Activated T-helper 2 cell treated with anti-CD3 and anti-CD28 coated beads, Interferon-gamma antibody, Interleukin-2, Interleukin-4, amounts not matched to agents 10 μg/mL and 5 μg/mL and 100 μg/mL, durations not matched to agents 14 hours and 24 hours and 36 hours (primary cell): ENCODE measurements around the gene WDR18. TPM values are rescaled to one million over a fixed set of nuclear protein-coding genes. Genes with fewer than 3 reads are reported as not detected.

ENCODE experiments used
- DNase-seq: peaks from one replicate; pipeline ENCODE4 v3.0.0; 2021; ENCODE audit warnings: low spot score
- H3K27ac Mint-ChIP-seq: one replicate; pipeline ENCODE4 v1.8.0; 2021; ENCODE audit warnings: mixed read lengths
- H3K27me3 Mint-ChIP-seq: one replicate; pipeline ENCODE4 v1.8.0; 2021; ENCODE audit warnings: low read depth, mixed read lengths
- H3K36me3 Mint-ChIP-seq: one replicate; pipeline ENCODE4 v1.8.0; 2021; ENCODE audit warnings: low read depth, mixed read lengths
- H3K4me1 Mint-ChIP-seq: one replicate; pipeline ENCODE4 v1.8.0; 2021; ENCODE audit warnings: low read depth, mixed read lengths
- H3K4me3 Mint-ChIP-seq: one replicate; pipeline ENCODE4 v1.8.0; 2021; ENCODE audit warnings: low read depth, mild to moderate bottlenecking, moderate library complexity, mixed read lengths
- H3K9me3 Mint-ChIP-seq: one replicate; pipeline ENCODE4 v1.8.0; 2021; ENCODE audit warnings: mixed read lengths
- intact Hi-C: fragments of 100-400 bp; cut with micrococcal nuclease; formaldehyde crosslinking; loops from one replicate; pipeline ENCODE4 v1.15.1; 2023
- total RNA-seq: library from RNA; stranded (reverse); gene quantifications from 2 replicates; pipeline ENCODE4 v1.2.3, GENCODE V29; 2022

Gene WDR18
- total RNA-seq, 1 donor from 2014 or later: 94.9 TPM

DNA sequence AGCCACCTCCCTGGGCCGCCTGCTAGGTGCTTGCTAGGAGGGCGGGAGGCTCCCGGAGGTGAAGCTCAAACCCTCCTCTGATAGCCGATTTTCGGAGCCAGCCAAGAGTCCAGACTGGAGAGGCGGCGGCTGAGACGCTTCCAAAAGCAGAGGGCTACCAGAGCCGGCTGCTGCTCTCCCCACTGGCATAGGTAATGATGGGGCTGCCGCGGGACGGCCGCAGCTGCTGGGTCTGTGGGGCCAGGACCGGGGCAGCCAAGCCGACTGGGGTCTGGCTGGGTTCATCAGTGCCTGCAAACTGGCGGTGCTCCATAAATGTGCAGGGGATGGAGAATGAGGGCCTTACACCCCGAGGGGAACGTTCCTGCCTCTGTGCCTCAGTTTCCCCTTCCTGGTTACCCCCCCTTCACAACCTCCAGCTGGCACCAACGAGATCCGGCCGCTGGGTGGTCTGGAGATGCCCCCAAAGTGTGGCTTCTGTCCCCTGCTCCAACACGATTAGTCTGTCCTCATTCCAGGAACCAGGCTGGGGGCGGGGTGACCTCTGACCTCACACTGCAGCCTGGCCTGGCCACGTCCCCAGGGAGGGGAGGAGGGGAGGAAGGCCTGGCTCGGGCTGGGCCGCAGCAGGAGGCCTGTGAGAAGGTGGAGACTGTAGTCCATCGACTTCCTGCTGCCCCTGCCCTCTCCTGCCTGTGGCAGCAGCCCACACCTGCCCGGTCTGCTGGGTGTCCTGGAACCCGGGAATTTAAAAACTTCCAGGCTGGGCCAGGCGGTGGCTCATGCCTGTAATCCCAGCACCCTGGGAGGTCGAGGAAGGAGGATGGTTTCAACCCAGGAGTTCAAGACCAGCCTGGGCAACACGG is 3.8 kb upstream of the WDR18 start:
- intact Hi-C loops: loop anchor here (5.0 kb wide), 1 partner anchor 118 kb away; no protein-coding TSS in a partner anchor
- no peaks in the 10 kb centered on the region for H3K9me3 Mint-ChIP-seq
- H3K4me1 Mint-ChIP-seq: peaks cover 8% of the 10 kb centered on the region
- no peak overlapping the region for H3K4me3 Mint-ChIP-seq
- H3K36me3 Mint-ChIP-seq: no peaks in the 10 kb centered on the region
- DNase-seq: no peak
- H3K27me3 Mint-ChIP-seq: no peaks in the 10 kb centered on the region
- H3K27ac Mint-ChIP-seq: no peak overlapping the region

DNA sequence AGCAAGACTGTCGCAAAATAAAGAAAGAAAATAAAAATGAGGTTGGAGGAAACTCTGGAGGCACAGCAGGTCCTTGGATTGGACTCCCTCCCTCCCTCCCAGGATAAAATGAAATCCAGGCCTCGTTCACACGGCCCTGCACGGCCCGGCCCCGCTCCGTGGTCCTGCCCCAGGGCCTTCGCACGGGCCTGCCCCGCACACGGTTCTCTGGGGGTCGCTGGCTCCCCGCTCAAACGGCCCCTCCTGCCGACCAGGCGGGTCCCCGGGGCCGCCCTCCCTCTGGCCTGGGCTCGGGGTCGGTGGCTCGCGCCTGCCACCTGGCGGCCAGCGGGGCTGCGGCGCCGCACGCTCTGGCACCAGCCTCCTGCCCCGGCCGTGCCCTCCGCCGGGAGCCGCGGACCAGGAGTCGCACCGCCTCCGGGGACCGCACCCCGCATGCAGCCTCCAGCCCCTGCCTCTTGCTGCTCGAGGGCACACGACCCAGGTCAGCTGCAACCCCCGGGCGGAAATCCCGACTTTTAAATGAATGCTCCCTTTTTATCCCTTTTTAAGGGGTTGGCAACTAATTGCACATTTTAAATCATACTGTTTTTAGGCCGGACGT is 1.5 kb upstream of the WDR18 start:
- Mint-ChIP-seq H3K27me3 (no peaks in the 10 kb centered on the region), H3K36me3 (peaks cover 8% of the 10 kb centered on the region), H3K27ac (no peak overlapping the region), H3K4me3 (peak overlapping the region; percentile 13), H3K9me3 (no peaks in the 10 kb centered on the region), H3K4me1 (peaks cover 11% of the 10 kb centered on the region)
- peak; percentile 74 for DNase-seq
- intact Hi-C loops: loop anchor here (1.0 to 5.0 kb wide), 2 partner anchors 61 to 120 kb away; no protein-coding TSS in a partner anchor

DNA sequence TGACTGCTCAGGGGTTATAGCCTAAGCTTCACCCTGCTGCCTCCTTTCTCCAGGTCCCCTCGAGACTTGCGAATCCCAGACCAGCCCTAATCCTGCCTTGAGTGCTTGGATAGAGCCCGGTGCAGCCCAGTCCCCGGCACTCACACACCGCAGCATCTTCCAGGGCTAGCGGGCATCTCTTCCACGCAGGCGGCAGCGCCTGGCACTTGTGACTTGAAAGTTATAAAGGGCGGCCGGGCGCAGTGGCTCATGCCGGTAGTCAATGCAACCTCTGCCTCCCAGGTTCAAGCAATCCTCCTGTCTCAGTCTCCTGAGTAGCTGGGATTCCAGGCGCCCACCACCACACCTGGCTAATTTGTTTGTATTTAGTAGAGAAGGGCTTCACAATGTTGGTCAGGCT is 1.9 kb downstream of the WDR18 start:
- Mint-ChIP-seq H3K27ac (no peak overlapping the region), H3K4me1 (peaks cover 11% of the 10 kb centered on the region), H3K4me3 (peak overlapping the region; percentile 95), H3K9me3 (no peaks in the 10 kb centered on the region), H3K36me3 (peaks cover 20% of the 10 kb centered on the region), H3K27me3 (no peaks in the 10 kb centered on the region)
- no peak for DNase-seq
- intact Hi-C loops: no loop called here

DNA sequence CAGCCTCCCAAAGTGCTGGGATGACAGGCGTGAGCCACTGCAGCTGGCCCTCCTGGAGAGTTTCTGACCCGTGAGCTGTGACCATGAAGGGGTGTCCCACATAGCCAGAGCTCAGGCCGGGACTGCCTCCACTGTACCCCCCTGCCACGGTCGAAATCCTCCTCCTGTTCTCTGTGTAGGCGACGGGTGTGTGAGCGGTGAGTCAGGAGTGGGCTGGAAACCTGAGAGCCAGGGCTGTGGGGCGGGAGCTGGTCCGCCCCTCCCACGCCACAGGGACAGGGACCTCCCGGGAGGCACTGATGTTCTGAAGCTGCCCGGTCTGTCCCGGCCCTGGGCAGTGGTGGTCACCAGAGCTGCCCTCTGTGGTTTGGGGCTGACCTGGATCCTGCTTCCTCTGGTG is 3.9 kb downstream of the WDR18 start:
- DNase-seq: no peak
- no peaks in the 10 kb centered on the region for H3K9me3 Mint-ChIP-seq
- H3K27ac Mint-ChIP-seq: no peak overlapping the region
- H3K4me3 Mint-ChIP-seq: no peak overlapping the region
- intact Hi-C loops: no loop called here
- H3K4me1 Mint-ChIP-seq: peaks cover 11% of the 10 kb centered on the region
- no peaks in the 10 kb centered on the region for H3K27me3 Mint-ChIP-seq
- peaks cover 25% of the 10 kb centered on the region for H3K36me3 Mint-ChIP-seq

DNA sequence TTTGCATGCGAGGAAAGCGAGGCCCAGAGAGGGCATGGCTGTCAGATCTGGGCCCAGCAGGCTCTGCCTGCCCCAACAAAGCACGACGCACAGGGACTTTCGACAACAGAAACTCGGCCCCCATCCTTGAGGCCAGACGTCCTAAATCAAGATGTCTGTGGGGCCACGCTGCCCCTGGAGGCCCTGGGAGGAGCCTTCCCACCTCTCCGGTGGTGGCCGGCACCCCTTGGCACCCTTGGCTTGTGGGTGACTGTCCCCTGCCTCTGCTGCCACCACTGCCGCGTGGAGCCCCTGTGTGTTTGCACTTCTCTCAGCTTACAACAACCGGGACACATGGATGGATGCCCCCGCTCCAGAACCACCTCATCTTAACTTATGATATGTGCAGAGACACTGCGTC is 4.4 kb downstream of the WDR18 start:
- intact Hi-C loops: no loop called here
- Mint-ChIP-seq H3K4me1 (peaks cover 11% of the 10 kb centered on the region), H3K27me3 (no peaks in the 10 kb centered on the region), H3K27ac (no peak overlapping the region), H3K9me3 (no peaks in the 10 kb centered on the region), H3K4me3 (no peak overlapping the region), H3K36me3 (peaks cover 28% of the 10 kb centered on the region)
- no peak for DNase-seq

DNA sequence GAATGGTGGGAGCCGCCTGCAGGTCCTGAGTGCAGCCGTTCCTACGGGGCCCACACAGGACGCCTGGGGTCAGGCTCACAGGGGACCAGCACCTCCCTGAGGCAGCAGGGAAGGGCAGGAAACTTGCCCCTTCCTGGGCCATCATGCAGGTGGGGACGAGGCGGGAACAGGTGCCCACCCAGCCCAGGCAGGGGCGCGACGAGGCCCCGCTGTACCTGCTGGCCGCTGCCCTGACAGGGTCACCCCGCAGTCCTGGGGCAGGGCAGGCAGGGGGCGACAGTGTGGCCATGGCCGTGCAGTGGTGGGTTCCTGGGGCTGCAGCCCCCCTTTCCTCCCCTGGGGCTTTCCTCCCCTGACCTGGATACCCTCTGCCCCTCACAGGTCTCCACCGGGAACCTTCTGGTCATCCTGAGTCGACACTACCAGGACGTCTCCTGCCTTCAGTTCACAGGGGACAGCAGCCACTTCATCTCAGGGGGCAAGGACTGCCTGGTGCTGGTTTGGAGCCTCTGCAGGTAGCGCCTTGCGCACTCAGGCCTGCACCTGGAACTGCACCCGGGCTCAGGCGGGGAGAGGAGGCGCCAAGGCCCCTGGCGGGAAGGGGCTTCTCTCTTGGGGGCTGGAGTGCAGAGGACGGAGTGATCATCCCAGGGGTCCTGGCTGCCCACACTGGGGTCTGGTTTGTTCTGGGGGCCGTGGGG is 5.4 kb downstream of the WDR18 start:
- intact Hi-C loops: no loop called here
- no peaks in the 10 kb centered on the region for H3K27me3 Mint-ChIP-seq
- peaks cover 8% of the 10 kb centered on the region for H3K4me1 Mint-ChIP-seq
- no peaks in the 10 kb centered on the region for H3K9me3 Mint-ChIP-seq
- H3K4me3 Mint-ChIP-seq: no peak overlapping the region
- peaks cover 28% of the 10 kb centered on the region for H3K36me3 Mint-ChIP-seq
- H3K27ac Mint-ChIP-seq: no peak overlapping the region
- DNase-seq: no peak

DNA sequence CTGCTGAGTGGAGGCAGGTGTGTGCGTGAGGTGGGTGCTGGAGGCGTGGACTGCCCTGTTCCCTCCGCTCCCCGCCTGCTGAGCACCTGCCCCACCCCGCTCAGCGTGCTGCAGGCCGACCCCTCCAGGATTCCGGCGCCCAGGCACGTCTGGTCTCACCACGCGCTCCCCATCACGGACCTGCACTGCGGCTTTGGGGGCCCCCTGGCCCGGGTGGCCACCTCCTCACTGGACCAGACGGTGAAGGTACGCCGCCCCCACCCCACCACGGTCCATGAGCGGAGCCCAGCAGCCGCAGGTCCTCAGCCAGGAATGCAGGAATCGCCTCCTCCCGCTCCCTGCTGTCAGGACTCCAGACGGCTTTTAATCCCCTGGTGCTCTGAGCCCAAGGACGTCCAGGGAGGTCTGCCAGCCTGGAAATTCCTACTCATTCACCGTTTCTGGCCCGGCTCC is 6.0 kb downstream of the WDR18 start:
- intact Hi-C loops: no loop called here
- Mint-ChIP-seq H3K27me3 (no peaks in the 10 kb centered on the region), H3K4me1 (peaks cover 3% of the 10 kb centered on the region), H3K4me3 (no peak overlapping the region), H3K9me3 (no peaks in the 10 kb centered on the region), H3K36me3 (peaks cover 28% of the 10 kb centered on the region), H3K27ac (no peak overlapping the region)
- no peak for DNase-seq

DNA sequence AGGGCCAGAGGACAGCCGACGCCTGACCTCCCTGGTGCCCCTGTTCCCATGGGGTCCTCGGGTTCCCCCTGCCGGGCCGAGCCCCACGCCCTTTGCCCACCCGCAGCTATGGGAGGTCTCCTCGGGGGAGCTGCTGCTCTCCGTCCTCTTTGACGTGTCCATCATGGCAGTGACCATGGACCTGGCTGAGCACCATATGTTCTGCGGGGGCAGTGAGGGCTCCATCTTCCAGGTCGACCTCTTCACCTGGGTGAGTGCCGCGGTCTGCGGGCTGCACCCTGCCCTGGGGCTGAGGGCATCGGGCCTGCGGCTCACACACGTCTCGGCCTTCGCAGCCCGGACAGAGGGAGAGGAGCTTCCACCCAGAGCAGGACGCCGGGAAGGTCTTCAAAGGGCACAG is 6.6 kb downstream of the WDR18 start:
- no peak overlapping the region for H3K4me3 Mint-ChIP-seq
- no peak for DNase-seq
- H3K27me3 Mint-ChIP-seq: no peaks in the 10 kb centered on the region
- H3K9me3 Mint-ChIP-seq: no peaks in the 10 kb centered on the region
- intact Hi-C loops: no loop called here
- H3K4me1 Mint-ChIP-seq: no peaks in the 10 kb centered on the region
- peaks cover 28% of the 10 kb centered on the region for H3K36me3 Mint-ChIP-seq
- no peak overlapping the region for H3K27ac Mint-ChIP-seq

DNA sequence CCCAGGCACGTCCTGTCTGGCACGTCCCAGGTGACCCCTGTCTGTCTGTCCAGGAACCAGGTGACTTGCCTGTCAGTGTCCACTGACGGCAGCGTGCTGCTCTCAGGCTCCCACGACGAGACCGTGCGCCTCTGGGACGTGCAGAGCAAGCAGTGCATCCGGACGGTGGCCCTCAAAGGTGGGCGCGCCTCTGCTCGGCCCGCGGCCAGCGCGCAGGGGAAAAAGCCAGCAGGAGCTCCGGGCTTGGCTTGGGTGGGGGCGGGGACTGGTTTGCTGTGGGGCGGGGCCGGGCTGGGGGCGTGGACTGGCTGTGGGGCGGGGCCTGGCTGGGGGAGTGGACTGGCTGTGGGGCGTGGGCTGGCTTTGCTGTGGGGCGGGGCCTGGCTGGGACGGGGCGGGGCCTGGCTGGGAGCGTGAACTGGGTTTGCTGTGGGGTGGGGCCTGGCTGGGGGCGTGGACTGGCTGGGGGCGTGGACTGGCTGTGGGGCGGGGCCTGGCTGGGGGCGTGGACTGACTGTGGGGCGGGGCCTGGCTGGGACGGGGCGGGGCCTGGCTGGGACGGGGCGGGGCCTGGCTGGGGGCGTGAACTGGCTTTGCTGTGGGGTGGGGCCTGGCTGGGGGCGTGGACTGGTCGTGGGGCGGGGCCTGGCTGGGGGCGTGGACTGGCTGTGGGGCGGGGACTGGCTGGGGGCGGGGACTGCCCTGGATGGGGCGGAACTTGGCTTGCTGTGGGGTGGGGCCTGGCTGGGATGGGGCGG is 7.2 kb downstream of the WDR18 start:
- Mint-ChIP-seq H3K27me3 (peaks cover under 1% of the 10 kb centered on the region), H3K4me3 (no peak overlapping the region), H3K27ac (no peak overlapping the region), H3K36me3 (peaks cover 30% of the 10 kb centered on the region), H3K4me1 (no peaks in the 10 kb centered on the region), H3K9me3 (no peaks in the 10 kb centered on the region)
- DNase-seq: peak; percentile 30
- intact Hi-C loops: no loop called here

DNA sequence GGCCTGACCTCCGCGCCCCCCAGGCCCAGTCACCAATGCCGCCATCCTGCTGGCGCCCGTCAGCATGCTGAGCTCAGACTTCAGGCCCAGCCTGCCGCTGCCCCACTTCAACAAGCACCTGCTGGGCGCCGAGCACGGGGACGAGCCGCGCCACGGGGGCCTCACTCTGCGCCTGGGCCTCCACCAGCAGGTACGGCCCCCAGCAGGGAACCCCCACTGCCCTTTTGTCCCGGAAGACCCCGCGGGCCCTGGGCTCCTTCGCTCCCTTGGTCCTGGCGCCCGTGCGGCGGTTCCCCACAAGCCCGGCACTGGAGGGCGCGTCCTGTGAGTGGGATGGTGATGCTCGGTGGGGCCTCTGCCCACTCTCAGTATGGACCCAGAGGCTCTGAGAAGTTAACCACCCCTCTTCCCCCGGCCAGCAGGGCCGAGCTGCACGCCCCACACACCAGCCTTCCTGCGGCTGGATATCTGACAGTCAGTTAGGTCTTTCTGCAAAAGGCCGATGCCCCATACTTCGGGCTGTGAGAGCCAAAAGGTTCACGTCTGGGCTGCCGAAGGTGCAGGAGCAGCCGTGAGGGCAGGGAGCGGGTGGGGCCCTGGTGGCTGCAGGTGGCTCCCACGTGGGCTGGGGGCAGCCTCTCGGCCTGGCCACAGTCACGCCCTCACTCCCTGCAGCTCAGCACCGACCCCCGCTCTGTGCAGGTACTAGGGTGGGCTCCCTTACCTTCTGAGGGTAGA is 8.0 kb downstream of the WDR18 start:
- intact Hi-C loops: no loop called here
- Mint-ChIP-seq H3K4me3 (no peak overlapping the region), H3K9me3 (no peaks in the 10 kb centered on the region), H3K27ac (no peak overlapping the region), H3K27me3 (peaks cover 5% of the 10 kb centered on the region), H3K36me3 (peaks cover 26% of the 10 kb centered on the region), H3K4me1 (no peaks in the 10 kb centered on the region)
- DNase-seq: no peak

DNA sequence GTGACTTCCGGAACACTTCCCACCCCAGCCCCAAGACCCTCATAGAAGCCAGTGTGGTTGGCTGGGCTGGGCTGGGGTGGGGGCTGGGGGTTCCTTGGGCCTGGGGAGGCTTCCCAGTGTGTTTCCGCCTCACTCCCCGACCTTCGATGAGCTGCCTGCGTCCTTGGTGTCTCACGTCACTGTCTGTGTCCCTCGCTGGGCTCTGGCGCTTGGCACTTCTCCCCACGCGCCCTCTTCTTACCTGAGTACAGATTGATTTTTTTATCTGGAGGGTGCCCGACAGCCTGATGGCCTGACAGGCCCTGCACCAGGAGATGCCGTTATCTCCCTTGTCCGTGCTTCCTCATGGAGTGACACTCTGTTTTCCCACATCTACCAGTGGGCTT is 8.5 kb downstream of the WDR18 start:
- peaks cover 25% of the 10 kb centered on the region for H3K36me3 Mint-ChIP-seq
- H3K27ac Mint-ChIP-seq: no peak overlapping the region
- no peaks in the 10 kb centered on the region for H3K4me1 Mint-ChIP-seq
- H3K9me3 Mint-ChIP-seq: no peaks in the 10 kb centered on the region
- intact Hi-C loops: no loop called here
- peaks cover 6% of the 10 kb centered on the region for H3K27me3 Mint-ChIP-seq
- no peak for DNase-seq
- no peak overlapping the region for H3K4me3 Mint-ChIP-seq

DNA sequence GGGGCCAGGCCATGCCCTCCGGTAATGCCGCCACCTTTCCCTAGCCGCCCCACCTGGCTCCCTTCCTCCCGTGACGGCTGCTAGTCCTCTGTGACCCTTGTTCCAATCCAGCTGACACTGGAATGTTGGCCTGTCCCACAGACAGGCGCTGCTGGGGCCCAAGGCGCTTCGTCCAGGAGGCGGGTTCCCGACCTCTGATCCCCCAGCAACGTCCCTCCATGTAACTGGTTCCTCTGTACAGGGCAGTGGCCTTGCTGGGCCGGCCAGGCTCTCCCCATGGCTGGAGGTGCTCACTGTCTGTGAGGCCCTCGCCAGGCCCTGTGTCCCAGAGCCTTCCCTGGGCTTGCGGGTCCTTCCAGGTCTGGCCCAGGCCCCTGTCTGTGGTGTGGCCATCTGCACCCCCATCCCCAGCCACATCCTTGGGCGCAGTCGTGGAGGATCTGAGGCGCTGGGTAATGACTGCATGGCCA is 9.3 kb downstream of the WDR18 start:
- Mint-ChIP-seq H3K4me1 (no peaks in the 10 kb centered on the region), H3K4me3 (no peak overlapping the region)

More for the DNA sequence above, 9.3 kb downstream of the WDR18 start:
- DNase-seq: no peak
- H3K27ac Mint-ChIP-seq: no peak overlapping the region
- intact Hi-C loops: no loop called here
- H3K9me3 Mint-ChIP-seq: no peaks in the 10 kb centered on the region
- peaks cover 13% of the 10 kb centered on the region for H3K27me3 Mint-ChIP-seq
- peaks cover 21% of the 10 kb centered on the region for H3K36me3 Mint-ChIP-seq
